Activated CD4-positive, CD25-positive, alpha-beta regulatory T cell treated with anti-CD3 and anti-CD28 coated beads, Interleukin-2, amount 50 U/mL, for 16 hours (primary cell): ENCODE measurements around the gene ERC2.

Experiments used
- DNase-seq: peaks from one replicate; pipeline ENCODE4 v3.0.0-alpha.2; 2020; ENCODE audit warnings: low read depth, low spot score

Gene ERC2

DNA sequence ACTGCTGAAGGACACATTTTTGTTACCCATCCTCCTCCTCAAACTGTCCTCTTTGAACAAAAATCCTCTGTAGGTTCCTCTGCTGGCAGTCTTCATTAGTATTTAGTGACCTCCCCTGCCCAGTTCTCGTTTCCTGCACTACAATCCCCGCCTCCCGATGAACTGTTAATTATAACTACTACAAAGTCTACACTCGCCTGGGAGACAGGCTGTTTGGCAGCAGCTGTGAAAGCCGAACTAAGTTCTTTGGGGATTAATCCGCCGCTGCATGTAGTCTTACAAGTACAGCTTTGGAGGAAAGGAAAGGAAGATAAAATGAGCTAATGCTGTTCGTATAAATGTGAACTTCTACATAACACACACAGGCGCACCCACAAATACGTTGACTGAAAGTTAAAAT lies 821.2 kb downstream of the ERC2 start:
- no peak for DNase-seq

DNA sequence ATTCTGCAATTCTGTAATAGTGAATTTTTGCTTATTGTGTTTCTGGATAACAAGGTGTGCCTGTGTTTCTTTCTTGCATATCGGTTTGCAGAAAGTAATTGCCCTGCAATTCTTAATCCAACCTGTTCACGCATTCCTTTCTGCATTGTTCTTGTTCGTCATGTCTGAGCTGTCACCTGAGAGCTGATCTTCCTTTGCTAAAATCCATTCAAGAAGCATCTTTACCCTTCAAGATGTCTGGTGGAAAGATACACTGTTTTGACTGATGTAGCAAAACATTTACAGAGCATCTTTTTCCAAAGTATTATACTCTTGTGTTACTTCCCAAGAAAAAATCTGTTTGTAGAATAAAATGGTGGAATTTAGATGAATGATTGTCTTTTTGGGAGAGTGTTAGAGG lies 822.1 kb downstream of the ERC2 start:
- DNase-seq = no peak

DNA sequence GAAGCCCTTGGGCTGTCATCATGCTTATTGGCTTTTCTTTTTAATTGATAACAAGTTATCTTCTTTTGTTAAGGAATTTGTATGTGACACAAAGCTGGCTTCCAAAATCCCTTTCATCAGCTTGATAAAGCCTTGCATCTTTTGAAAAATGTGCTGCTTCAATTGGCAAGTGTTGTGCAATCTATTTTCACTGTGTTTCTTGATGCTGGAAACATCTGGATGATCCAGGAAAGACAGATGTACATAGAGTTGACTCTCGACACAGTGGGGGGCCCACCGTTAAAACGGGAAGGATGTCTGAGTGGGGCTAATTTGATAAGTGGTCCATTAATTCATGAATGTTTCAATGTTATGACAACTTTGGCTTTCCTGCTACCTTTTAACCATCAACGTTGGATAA lies 822.8 kb downstream of the ERC2 start:
- DNase-seq = no peak

DNA sequence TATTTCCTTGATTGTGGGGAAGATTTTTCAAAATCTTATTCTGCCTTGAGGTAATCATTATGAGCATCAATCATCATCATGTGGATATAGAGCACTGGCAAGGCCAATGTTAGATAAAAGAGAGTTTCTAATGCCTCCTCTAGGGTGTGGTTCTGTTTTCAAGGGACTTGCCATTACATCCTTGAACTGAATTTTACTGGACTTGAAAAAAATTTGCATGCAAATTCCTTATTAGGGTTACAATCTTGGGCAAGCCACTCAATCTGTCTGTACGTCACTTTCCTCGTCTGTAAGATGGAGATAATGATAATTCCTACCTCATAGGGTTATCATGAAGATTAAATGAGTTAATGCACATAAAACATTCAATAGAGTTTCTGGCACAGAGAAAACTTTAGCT lies 825.0 kb downstream of the ERC2 start:
- no peak for DNase-seq

DNA sequence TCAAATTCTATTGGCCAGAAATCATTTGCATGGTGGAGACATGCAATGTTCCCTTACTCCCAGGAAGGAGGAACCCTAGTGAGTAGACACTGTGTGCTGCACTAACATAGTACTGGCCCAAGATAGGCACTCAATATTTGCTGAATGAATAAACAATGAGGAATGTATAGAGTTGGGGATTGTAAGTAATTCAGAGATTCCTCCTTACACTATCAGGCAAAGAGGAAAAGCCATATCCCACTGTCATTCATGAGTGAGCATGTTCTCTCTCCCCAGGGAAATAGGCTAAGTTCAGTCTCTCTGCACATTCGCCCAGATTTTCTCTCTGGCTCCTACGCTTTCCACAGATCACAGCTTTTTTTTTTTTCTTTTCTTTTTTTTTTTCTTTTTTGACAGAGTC lies 826.3 kb downstream of the ERC2 start:
- no peak for DNase-seq

DNA sequence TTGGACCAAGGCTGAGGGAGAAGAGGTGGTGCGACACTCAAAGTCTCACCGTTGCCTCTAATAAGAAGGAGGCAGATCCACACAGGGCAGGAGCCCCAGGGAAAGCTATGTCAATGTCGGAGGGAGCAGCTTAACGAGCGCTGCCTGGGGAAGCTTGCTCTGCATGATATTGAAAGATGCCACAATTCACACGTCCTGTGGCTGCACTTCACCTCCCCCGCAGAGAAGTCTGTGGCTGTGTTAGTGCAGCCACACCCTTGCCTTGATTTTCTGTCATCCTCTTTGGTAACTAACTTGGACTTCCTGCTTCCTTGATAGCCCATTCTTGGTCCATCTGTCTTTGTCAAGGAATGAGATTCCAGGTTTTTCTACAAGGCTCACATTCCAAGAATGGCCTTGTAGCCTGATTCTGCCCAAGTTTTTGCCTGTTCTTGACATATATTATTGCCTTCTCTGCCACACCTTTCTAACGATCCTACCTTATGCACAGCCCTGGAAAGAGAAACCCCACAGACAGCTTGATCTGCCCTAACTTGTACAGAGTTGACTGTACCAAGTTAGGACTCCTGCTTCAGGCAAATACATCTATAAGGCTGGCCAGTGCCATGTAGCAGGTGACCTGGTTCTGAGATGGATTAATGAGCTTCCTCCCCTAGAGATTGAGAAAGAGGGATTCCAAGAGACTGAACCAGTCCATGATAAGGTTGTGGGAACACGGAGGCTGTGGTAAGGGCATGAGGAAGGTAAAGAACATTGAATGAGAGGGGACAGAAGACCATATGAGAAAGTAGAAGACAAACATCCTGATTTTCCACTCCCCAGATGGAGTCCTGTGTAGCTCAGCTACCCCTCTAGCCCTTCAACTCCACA lies 828.1 kb downstream of the ERC2 start:
- DNase-seq = no peak

DNA sequence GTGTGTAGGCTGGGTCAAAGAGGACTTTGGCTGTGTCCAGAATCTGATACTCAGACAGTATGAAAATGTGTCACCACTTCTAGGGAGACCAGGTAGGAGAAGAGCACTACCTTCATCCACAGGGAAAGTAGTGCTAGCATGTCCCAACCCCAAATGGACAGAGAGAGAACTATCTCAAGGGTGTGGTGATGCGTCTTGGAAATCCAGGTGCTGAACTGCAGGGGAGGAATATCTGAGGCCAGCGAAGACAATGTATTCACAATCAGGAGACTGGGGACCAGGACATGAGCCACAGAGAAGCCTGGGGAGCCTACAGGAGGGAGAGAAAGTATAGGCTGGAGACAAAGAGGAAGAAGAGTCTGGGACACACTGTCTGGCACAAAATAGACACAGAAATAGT lies 829.1 kb downstream of the ERC2 start:
- no peak for DNase-seq

DNA sequence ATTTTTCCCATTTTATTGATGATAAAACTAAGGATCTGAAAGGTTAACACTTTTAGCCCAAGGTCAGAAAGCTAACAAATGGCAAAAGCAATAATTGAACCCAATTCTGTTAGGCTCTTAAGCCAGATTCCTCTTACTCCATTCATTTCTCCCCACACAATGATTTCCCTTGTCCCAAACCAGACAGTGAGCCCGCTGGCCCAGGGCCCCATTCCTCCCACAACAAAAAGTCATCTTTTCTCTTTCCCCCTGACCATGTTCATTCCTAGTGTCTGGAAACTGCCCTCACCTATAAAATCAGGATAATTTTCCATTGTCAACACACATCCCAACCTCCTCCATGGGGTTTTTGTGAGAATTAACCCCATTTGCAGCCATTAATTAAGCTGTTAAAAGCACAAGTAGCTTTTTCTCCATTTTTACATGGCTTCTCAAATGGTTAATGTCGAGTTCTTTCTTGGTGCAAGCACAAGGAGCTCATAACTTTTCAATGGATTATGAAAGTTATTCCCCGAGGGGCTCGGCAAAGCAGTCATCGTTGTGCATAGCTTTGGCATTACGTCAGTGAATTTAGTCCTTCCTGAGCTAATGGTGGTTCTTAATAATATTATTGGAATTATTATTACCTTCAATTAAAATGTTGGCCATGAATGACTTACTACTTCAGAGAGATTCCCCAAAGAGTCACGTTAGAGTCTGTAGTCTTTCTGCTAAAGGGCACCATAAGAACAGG lies 830.2 kb downstream of the ERC2 start:
- no peak for DNase-seq

DNA sequence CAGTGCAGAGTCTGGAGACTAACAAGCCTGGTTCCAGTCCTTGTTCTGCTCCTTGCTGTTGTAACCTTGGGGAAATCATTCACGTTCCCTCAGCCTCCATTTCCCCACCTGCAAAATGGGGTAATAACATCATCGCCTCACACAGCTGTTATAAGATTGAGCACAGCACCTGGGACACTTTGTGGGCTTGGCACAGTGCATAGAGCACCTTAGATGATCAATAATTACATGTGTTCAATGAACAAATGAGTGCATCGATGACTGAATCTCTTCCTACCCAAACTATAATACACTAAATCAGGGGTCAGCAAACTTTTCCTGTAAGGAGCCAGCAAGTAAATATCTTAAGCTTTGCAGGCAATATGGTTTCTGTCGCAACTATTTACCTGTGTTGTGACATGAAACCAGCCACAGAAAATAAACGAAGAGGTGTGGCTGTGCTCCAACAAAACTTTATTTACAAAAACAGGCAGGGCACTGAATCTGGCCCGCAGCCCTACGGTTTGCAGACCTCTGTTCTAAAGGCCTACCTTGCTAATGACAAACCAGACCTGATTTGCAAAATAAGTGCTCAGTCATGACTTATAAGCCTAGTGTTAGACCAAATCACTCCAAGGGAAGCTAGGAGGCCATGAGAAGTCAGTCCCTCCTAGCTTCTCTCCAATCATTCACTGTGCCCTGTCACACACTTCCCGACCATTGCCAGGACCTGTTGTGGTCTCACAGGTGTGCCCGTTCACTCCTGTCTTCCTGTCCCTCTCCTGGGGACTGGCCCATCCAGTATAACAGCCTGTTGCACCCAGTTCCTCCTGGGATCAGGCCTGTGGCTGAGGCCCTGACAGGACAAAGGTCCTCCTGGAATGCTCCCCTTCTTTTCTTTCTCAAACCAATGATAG lies 831.7 kb downstream of the ERC2 start:
- no peak for DNase-seq

DNA sequence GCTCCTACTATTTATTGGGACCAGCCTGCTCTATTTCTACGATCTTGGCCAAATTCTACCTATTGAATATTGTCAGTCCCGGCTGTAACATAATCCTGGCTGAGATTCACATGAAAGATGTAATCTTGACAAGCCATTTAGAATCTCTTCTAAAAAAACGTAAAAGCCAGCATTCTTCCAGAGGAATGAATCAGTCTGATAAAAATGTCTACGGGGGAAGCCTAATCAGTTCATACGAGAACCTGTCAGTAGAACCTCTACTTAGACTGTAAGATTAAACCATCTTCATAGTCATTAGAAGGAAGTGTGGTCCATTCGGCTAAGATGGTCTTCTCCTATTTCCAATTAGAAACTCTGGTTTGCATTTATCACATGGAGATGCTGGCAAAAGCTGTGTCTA lies 833.9 kb downstream of the ERC2 start:
- no peak for DNase-seq

DNA sequence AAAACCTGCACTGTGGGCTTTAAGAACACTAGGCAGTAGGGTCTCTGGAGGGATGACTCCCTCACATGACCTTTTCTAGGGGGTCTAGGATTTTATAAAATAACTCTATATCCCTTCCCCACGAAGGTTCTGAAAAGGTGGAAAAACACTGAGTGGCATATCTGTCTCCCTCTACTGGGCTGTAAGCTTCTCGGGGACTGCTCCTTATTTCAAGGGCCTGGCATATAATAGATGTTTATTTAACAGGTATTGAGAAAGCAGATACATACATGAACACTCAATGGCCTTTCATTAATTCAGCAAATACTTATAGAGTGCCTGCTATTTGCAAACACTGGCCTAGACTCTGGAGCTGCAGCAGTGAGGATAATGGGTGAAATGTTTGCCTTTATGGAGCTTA lies 834.9 kb downstream of the ERC2 start:
- no peak for DNase-seq

DNA sequence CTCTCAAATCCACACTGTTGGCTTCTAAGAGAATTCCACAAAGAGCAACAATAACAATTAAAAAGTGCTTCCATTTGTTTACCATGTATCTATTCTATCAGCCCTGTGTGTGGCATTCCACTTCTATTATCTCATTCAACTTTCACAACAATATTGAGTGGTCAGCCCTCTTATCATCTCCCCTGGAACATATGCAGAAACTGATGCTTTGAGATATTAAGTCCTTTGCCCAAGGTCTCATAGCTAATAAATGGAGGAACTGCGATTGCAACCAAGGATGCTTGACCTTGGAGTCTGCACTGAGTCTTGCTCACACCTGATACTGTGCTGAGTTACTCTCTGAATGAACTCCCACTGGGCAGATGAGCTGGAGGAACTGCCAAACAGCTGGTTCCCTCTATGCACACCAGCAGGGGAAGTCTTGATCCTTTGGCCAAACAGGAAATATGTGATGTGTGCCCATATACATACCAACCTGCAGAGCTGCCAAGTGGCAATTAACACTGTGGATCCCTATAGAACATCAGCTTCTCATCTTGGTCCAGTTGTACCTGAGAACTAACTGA lies 836.4 kb downstream of the ERC2 start:
- no peak for DNase-seq

DNA sequence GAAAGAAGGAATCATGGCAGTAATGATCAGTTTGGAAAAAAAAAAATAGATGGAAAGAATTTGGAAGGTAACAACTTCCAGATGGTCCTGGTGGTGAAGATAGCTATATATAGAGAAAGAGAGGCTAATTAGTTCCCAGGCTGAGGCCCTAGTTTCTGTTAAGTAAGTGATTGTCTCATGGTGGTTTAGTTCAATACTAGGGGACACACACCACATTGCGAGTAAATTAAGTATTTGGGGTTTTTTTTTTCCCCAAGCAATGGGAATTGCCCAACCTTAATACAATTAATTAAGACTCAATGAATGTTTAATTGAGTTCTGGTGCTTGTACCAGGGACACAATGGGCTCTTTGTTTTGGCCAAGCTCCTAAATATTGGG lies 837.4 kb downstream of the ERC2 start:
- DNase-seq = no peak

DNA sequence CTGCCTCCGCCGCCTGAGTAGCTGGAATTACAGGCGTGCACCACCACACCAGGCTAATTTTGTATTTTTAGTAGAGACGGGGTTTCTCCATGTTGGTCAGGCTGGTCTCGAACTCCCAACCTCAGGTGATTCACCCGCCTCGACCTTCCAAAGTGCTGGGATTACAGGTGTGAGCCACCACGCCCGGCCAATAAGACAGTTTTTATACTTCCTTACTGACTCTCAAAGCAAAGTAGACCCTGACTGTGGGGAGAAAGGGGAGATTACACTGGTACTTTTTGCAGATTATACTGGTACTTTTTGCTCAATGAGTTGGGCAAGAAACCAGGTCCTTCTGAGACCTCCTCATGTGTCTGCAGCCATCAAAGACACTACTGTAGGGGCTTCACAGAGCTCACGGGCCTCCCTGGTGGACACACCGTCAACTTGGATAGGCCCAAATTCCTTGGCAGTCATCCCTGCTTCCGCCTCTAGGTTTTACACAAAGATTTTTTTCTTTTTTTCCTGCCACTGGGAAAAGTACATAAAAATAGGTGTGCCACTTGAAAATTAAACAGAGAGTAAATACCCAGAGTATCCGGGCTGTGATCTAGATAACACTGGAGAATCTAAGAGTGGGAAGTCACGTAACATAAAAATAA lies 837.9 kb downstream of the ERC2 start:
- no peak for DNase-seq

DNA sequence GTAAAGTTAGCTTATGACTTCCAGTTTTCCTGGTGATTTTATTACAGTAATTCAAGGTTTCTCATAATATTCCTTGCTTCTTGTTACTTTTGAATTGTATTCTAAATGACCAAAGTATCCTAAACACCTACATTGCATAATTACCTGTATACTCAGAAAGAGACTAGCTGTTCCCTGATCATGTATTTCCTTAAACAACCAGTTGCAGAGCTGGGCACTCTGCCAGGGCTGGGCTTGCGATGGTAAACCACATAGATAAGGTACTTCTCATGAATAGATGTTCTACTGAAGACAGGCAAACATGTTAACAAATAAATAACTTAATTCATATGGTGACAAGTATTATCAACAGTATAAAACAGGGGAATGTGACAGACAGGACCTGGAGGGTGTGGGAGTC lies 838.8 kb downstream of the ERC2 start:
- DNase-seq = no peak

DNA sequence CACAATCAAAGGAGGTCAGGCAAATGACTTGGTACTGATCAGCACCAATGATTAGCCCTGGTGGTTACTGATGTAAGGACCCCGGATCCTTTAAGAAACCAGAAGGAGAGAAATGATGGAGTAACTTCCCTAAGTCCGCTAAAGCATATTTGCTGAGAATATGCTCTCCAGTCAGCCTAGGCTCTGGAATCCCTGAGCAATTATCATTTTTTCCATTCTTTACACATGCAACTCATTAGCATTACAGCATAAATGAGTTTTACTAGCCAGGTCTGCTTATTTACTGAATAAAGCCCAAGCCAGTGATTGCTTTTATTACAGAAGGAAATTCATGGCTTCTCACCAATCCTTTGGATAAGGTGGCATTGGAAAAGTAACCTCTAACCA lies 842.0 kb downstream of the ERC2 start:
- no peak for DNase-seq

DNA sequence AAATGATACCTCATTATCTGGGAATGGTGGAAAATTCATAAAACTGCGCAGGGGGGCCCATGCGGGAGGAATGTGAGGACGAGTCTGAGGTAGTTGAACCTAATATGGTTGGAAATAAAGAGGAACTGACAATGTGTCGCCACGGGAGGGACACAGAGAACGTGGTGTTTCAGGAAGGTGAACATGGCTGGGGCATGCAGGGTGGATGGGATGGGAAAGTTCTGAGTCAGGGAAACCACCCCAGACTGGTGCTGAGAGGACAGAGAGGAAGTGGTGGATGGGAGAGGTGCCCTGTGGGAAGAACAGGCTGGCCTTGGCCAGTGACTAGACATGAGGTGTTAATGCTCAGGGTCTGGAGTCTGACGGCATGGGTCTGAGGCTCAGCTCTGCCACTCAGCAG lies 844.0 kb downstream of the ERC2 start:
- no peak for DNase-seq

DNA sequence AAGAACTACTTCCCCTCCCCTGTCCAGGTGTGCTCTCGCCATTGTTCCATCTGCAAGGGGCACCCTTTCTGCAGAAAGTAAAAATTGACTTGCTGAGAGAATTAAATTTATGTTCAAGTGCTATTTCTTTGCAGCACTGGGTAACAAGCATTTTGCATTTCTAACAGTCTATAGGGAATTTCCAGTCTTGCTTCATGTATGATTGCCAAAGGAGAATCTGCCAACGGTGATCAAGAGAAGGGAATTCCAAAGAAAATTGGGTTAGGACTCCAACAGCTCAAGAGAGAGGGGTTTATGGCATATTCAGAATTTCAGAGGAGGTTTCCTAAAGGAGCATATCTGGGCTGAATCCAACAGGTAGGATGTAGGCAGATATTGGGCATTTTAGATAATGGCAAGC lies 844.5 kb downstream of the ERC2 start:
- DNase-seq = no peak

DNA sequence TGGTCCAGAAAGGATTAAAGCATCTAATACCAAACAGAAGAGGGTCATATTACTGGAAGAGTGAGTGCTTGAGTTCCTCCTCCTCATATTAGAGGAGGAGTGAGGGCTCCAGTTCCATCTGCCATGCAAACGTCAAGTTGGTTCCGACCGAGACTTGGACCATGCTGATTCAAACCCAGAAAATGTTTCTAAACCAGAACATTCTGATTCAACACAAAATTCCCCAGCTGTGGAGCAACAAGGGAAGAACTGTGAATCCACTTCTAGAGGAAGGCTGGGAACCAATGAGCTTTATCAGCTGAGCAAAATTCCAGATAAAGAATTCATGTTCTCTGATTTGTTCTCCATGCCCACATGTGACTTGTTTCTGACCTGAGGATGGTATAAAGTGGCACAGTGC lies 845.5 kb downstream of the ERC2 start:
- no peak for DNase-seq

DNA sequence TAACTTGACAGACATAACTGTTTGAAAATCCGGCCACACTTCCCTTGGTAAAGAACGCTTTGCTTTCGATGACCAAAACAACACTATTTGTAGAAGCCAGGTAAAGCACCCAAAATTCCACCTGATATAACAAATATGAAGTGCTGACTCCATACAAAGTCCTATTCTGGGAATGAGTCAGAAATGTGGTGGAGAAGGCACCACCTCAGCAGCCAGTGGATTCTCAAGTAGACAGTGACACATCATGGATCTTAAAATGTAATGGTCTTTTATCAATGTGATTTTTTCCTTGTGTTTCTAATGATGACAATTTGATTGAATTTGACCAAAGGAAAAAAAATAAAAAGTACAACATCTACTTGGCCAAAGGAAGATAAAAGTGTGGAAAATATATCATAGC lies 846.2 kb downstream of the ERC2 start:
- DNase-seq = no peak

DNA sequence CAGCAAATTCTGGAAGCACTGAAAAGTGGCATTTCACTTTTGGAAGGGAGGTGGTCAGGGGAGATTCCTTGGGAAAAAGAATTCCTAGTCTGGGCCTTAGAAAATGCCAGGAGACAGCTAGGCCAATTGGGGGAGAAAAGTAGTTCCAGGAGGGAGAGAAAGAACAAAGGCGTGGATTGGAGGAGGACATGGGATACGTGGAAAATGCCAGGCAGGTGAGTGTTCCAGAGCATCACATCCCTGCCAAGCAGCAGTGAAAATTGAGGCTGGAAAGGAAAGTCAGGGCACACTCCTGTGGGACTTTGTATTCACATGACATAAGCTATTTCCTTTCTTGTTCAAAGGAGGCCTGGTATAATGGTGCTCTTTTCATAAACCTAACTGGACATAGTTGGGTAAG lies 846.6 kb downstream of the ERC2 start:
- DNase-seq = no peak

DNA sequence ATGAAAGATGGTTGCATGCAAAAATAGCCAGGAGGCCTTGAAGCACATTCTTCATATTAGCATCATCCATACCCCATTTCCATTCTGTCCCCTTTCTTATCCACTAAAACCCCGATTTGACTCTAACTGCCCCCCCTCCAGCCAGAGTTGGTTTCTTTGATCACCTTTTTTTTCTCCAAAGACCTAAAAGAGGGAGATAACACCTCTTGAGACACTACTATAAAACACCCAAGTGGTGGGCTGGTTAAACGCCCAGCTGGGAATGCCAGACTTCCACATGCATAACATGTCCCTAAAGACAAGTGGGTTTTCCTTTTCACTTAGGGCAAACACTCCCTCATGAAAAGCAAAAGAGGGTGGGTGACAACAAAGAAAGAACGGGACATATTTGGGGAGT lies 847.2 kb downstream of the ERC2 start:
- DNase-seq = no peak
